HepG2 (cell line): Measurements from ENCODE around the gene HTATSF1. TPM values are rescaled to one million over a fixed set of nuclear protein-coding genes. Genes with fewer than 3 reads are reported as not detected.

Experiments
- ATAC-seq: fragments of 200-7000 bp; cut with Tn5 transposase; 3 replicates; pipeline ENCODE4 v1.9.1; 2020; ENCODE audit warnings: mild to moderate bottlenecking, moderate library complexity
- BruUV-seq: library from RNA; stranded (reverse); fragments of 400-500 nt; replicated peaks from 2 replicates; lab custom pipeline; 2021; lab: Mats Ljungman, UMichigan
- CTCF ChIA-PET: fragments of 300-600 bp; formaldehyde crosslinking; extraction: SDS; loops from one replicate; lab custom pipeline; 2021; ENCODE audit warnings: low total read pairs, inconsistent platforms, low intra/inter-chr PET ratio; lab: Yijun Ruan, JAX
- POLR2A ChIA-PET: fragments of 350-600 bp; sonication (Branson Sonifier 250); formaldehyde crosslinking; loops from one replicate; lab custom pipeline; 2020; ENCODE audit warnings: antibody characterized with exemption, inconsistent platforms; lab: Yijun Ruan, JAX
- DNase-seq: peaks from one replicate; pipeline ENCODE4 v3.0.0-alpha.2; 2015; ENCODE audit warnings: low spot score
- FAIRE-seq: peaks from 3 replicates; lab custom pipeline; 2011; peaks lifted over from hg19 to GRCh38; lab: Jason Lieb, UNC
- H2AFZ ChIP-seq: one replicate; pipeline ENCODE4 v1.6.1; 2011; ENCODE audit warnings: low read length, inconsistent platforms
- H3K27ac ChIP-seq: fragments of 300-600 bp; 3 replicates; pipeline ENCODE4 v1.8.0; 2011; ENCODE audit warnings: mixed run types, mild to moderate bottlenecking, mixed read lengths, low read length, inconsistent platforms; ENCODE audit not compliant: insufficient read depth; ENCODE audit errors: extremely low read length
- H3K27me3 ChIP-seq, 2 experiments: fragments of 200-600 bp in 1 of 2; 2 replicates in 1 of 2; 3 replicates in 1 of 2; pipeline versions ENCODE4 v1.6.0 to v1.8.0; 2011; ENCODE audit warnings: low read length in 2 of 2, mild to moderate bottlenecking in 2 of 2, moderate library complexity in 2 of 2, inconsistent platforms in 1 of 2; ENCODE audit not compliant: insufficient read depth in 2 of 2, control insufficient read depth in 1 of 2
- H3K36me3 ChIP-seq, 2 experiments: fragments of 200-600 bp in 1 of 2; replicated peaks in 1 of 2; 2 replicates in 1 of 2; 3 replicates in 1 of 2; pipeline versions ENCODE4 v1.5.1 to v1.8.0; 2011; ENCODE audit warnings: low read length in 2 of 2, inconsistent platforms in 1 of 2; ENCODE audit not compliant: insufficient read depth in 2 of 2, control insufficient read depth in 1 of 2
- H3K4me1 ChIP-seq: 2 replicates; pipeline ENCODE4 v1.5.1; 2012; ENCODE audit warnings: low read length, inconsistent platforms; ENCODE audit not compliant: insufficient read depth
- H3K4me2 ChIP-seq: 2 replicates; pipeline ENCODE4 v1.6.0; 2011; ENCODE audit warnings: low read depth, low read length, inconsistent platforms
- H3K4me3 ChIP-seq, 3 experiments: fragments of 200-600 bp in 1 of 3; sonication (generic), shearing (Covaris generic) in 1 of 3; replicated peaks in 1 of 3; 2 replicates each; pipeline ENCODE4 v1.5.1; 2011 to 2016; ENCODE audit warnings: low read length in 3 of 3, inconsistent platforms in 2 of 3, low read depth in 2 of 3, mild to moderate bottlenecking in 2 of 3, control low read depth in 1 of 3, mixed read lengths in 1 of 3; ENCODE audit not compliant: insufficient read depth in 1 of 3
- H3K79me2 ChIP-seq: one replicate; pipeline ENCODE4 v1.6.1; 2011; ENCODE audit warnings: low read length, inconsistent platforms; ENCODE audit not compliant: insufficient read depth
- H3K9ac ChIP-seq: 2 replicates; pipeline ENCODE4 v1.6.0; 2011; ENCODE audit warnings: mild to moderate bottlenecking, low read depth, low read length, inconsistent platforms; ENCODE audit not compliant: insufficient read depth
- H3K9me3 ChIP-seq: 2 replicates; pipeline ENCODE4 v1.5.1; 2012; ENCODE audit warnings: mild to moderate bottlenecking, low read length
- H4K20me1 ChIP-seq: 2 replicates; pipeline ENCODE4 v1.6.0; 2011; ENCODE audit warnings: inconsistent platforms, mild to moderate bottlenecking, low read length, moderate library complexity; ENCODE audit not compliant: insufficient read depth
- CREB3 ChIP-seq: sonication (generic); formaldehyde crosslinking; IDR thresholded peaks from 2 replicates; pipeline ENCODE4 v1.5.0; 2020; ENCODE audit warnings: missing genetic modification reagents
- GATAD1 ChIP-seq: IDR thresholded peaks from 2 replicates; pipeline ENCODE4 v1.6.1; 2016; ENCODE audit warnings: missing genetic modification reagents, missing compliant biosample characterization
- HIC2 ChIP-seq: sonication (generic); formaldehyde crosslinking; IDR thresholded peaks from 2 replicates; pipeline ENCODE4 v1.9.0; 2022; ENCODE audit warnings: low read depth, missing genetic modification reagents
- LBX2 ChIP-seq: sonication (generic); formaldehyde crosslinking; IDR thresholded peaks from 2 replicates; pipeline ENCODE4 v1.5.0; 2020; ENCODE audit warnings: missing genetic modification reagents, mild to moderate bottlenecking, borderline replicate concordance
- NCOA2 ChIP-seq: sonication (generic); formaldehyde crosslinking; IDR thresholded peaks from 2 replicates; pipeline ENCODE4 v1.8.0; 2022; ENCODE audit warnings: inconsistent platforms
- NFYC ChIP-seq: IDR thresholded peaks from 2 replicates; pipeline ENCODE4 v1.6.1; 2016; ENCODE audit warnings: missing genetic modification reagents, missing compliant biosample characterization
- NR0B2 ChIP-seq: sonication (generic); formaldehyde crosslinking; IDR thresholded peaks from 2 replicates; pipeline ENCODE4 v1.4.0; 2020; ENCODE audit warnings: mild to moderate bottlenecking, missing genetic modification reagents
- POLR2AphosphoS5 ChIP-seq: IDR thresholded peaks from 2 replicates; pipeline ENCODE4 v1.6.1; 2012; ENCODE audit warnings: low read depth, low read length
- RFX1 ChIP-seq: fragments of 450-650 bp; IDR thresholded peaks from 2 replicates; pipeline ENCODE4 v1.6.1; 2017
- SOX6 ChIP-seq, 2 experiments: fragments of 450-650 bp in 1 of 2; sonication (generic) in 1 of 2; formaldehyde crosslinking in 1 of 2; IDR thresholded peaks; 2 replicates each; pipeline versions ENCODE4 v1.4.0 to v1.6.1; 2017 to 2020; ENCODE audit warnings: antibody characterized with exemption in 1 of 2, mild to moderate bottlenecking in 1 of 2, missing genetic modification reagents in 1 of 2
- TCF12 ChIP-seq, 2 experiments: fragments of 450-650 bp in 1 of 2; sonication (generic) in 1 of 2; formaldehyde crosslinking in 1 of 2; IDR thresholded peaks; 2 replicates each; pipeline versions ENCODE4 v1.6.1 to v1.8.0; 2017 to 2022; ENCODE audit warnings: antibody characterized with exemption in 1 of 2, mild to moderate bottlenecking in 1 of 2, missing genetic modification reagents in 1 of 2, moderate library complexity in 1 of 2
- THAP7 ChIP-seq: sonication (generic); formaldehyde crosslinking; IDR thresholded peaks from 2 replicates; pipeline ENCODE4 v1.8.1; 2023; ENCODE audit warnings: mild to moderate bottlenecking, missing genetic modification reagents
- THYN1 ChIP-seq: sonication (generic); formaldehyde crosslinking; IDR thresholded peaks from 2 replicates; pipeline ENCODE4 v1.8.1; 2023; ENCODE audit warnings: low read depth, mild to moderate bottlenecking, moderate library complexity, missing genetic modification reagents, borderline replicate concordance
- ZNF468 ChIP-seq: sonication (generic); formaldehyde crosslinking; IDR thresholded peaks from 2 replicates; pipeline ENCODE4 v1.8.0; 2022; ENCODE audit warnings: mild to moderate bottlenecking, moderate library complexity, missing genetic modification reagents
- ZNF549 ChIP-seq: sonication (generic); formaldehyde crosslinking; IDR thresholded peaks from 2 replicates; pipeline ENCODE4 v1.5.0; 2020; ENCODE audit warnings: missing genetic modification reagents
- ZNF557 ChIP-seq: sonication (generic); formaldehyde crosslinking; IDR thresholded peaks from 2 replicates; pipeline ENCODE4 v1.4.0; 2020; ENCODE audit warnings: missing genetic modification reagents
- ZNF577 ChIP-seq: sonication (generic); formaldehyde crosslinking; IDR thresholded peaks from 2 replicates; pipeline ENCODE4 v1.4.0; 2020; ENCODE audit warnings: mild to moderate bottlenecking, low read depth, missing genetic modification reagents, borderline replicate concordance
- ZNF7 ChIP-seq: IDR thresholded peaks from 2 replicates; pipeline ENCODE4 v1.6.1; 2016; ENCODE audit warnings: missing biosample characterization, missing genetic modification reagents
- ZNF770 ChIP-seq: sonication (generic); formaldehyde crosslinking; IDR thresholded peaks from 2 replicates; pipeline ENCODE4 v1.5.0; 2020; ENCODE audit warnings: mild to moderate bottlenecking, missing genetic modification reagents
- WGBS: methylation state at CpG from one replicate; pipeline ENCODE4 v1.1.6; 2017; ENCODE audit warnings: low lambda C conversion rate; 5-methylcytosine and 5-hydroxymethylcytosine counted together
- in situ Hi-C: cut with HindIII; loops from 2 replicates; pipeline ENCODE4 v1.10.0; 2017; ENCODE audit warnings: low pct_unique_long_range_greater_than_20kb; ENCODE audit not compliant: extremely low pct_ligation_motif_present
- intact Hi-C: fragments of 100-400 bp; cut with micrococcal nuclease; formaldehyde crosslinking; loops from one replicate; pipeline ENCODE4 v1.10.0; 2022; ENCODE audit not compliant: unreplicated experiment
- polyA plus RNA-seq, 8 experiments: library from polyadenylated mRNA; depleted of rRNA in 3 of 8; stranded (reverse) in 7 of 8; unstranded in 1 of 8; fragments of >200 nt; fragmentation: Illumina TruSeq in 4 of 8; extraction: Trizol in 4 of 8; gene quantifications; 2 replicates each; pipeline versions ENCODE4 v1.2.1 to v1.2.3, GENCODE V29; 2011 to 2016; ENCODE audit warnings: low read depth in 4 of 8, missing spikeins in 1 of 8, mixed read lengths in 1 of 8; ENCODE audit not compliant: insufficient read depth in 1 of 8
- total RNA-seq, 5 experiments: library from RNA; depleted of rRNA; stranded (reverse); fragments of >200 nt; fragmentation: Illumina TruSeq; extraction: Trizol; gene quantifications; 2 replicates each; pipeline ENCODE4 v1.2.3, GENCODE V29; 2016; ENCODE audit warnings: low read depth in 1 of 5

HTATSF1 gene
- total and polyA plus RNA-seq, 2 of the 13 experiments (the other 11 are each of a cell fraction or from before 2014, with no cell fraction given) = 0.57 to 40.5 TPM

- 23% methylated on average over 5 of the region's 5 CpGs for WGBS
- DNase-seq = no peak
- TF ChIP-seq HIC2 (CRISPR knock-in tag) = no peak
- TF ChIP-seq THYN1 (CRISPR knock-in tag) = no peak
- TF ChIP-seq NR0B2 = no peak
- no peak for TF ChIP-seq NFYC (CRISPR knock-in tag)
- no peak for TF ChIP-seq THAP7 (CRISPR knock-in tag)
- no peak for TF ChIP-seq LBX2 (CRISPR knock-in tag)
- TF ChIP-seq ZNF468 (CRISPR knock-in tag) = no peak
- no peak for TF ChIP-seq ZNF770 (CRISPR knock-in tag)
- no peak for TF ChIP-seq ZNF549 (CRISPR knock-in tag)
- TF ChIP-seq NCOA2 = no peak
- TF ChIP-seq CREB3 (CRISPR knock-in tag) = no peak
- TF ChIP-seq ZNF577 (CRISPR knock-in tag) = no peak
- TF ChIP-seq ZNF557 (CRISPR knock-in tag) = no peak
- TF ChIP-seq RFX1 = no peak
- no peak for TF ChIP-seq GATAD1 (CRISPR knock-in tag)
- no peak for TF ChIP-seq SOX6 (IDR thresholded peaks at IDR 0.05)
- no peak for TF ChIP-seq SOX6 (CRISPR knock-in tag; IDR thresholded peaks at IDR 0.05)
- TF ChIP-seq TCF12 (IDR thresholded peaks at IDR 0.05) = no peak
- no peak for TF ChIP-seq TCF12 (CRISPR knock-in tag; IDR thresholded peaks at IDR 0.05)
- TF ChIP-seq ZNF7 (CRISPR knock-in tag) = no peak
- no peak for TF ChIP-seq POLR2AphosphoS5
- TF ChIP-seq, all 625 proteins: peak for 0
- no peaks in the 10 kb centered on the region for H3K79me2 ChIP-seq
- no peak for ATAC-seq
- CTCF ChIA-PET = no interaction called here
- H3K4me1 ChIP-seq = no peaks in the 10 kb centered on the region
- H3K9ac ChIP-seq = no peak overlapping the region
- intact Hi-C loops = no loop called here
- H3K9me3 ChIP-seq = no peaks in the 10 kb centered on the region
- POLR2A ChIA-PET = no interaction called here
- no peak overlapping the region for H3K27ac ChIP-seq
- H4K20me1 ChIP-seq = no peaks in the 10 kb centered on the region
- no peak overlapping the region for H3K4me3 ChIP-seq
- no peak for FAIRE-seq
- no peak overlapping the region for H2AFZ ChIP-seq
- BruUV-seq = no TSS peak
- no peaks in the 10 kb centered on the region for H3K36me3 ChIP-seq
- H3K4me2 ChIP-seq = no peak overlapping the region
- in situ Hi-C loops = no loop called here
- no peaks in the 10 kb centered on the region for H3K27me3 ChIP-seq
Measured at GRCh38 chrX:136540226-136540625, 42.8 kb downstream of the HTATSF1 start.
